GM19452 (cell line): ENCODE data around the gene TRIM17.

Source experiments
- ATAC-seq: cut with Tn5 transposase; IDR thresholded peaks from one replicate; pipeline ENCODE4 v1.9.1; 2021; ENCODE audit not compliant: unreplicated experiment

TRIM17 gene

DNA sequence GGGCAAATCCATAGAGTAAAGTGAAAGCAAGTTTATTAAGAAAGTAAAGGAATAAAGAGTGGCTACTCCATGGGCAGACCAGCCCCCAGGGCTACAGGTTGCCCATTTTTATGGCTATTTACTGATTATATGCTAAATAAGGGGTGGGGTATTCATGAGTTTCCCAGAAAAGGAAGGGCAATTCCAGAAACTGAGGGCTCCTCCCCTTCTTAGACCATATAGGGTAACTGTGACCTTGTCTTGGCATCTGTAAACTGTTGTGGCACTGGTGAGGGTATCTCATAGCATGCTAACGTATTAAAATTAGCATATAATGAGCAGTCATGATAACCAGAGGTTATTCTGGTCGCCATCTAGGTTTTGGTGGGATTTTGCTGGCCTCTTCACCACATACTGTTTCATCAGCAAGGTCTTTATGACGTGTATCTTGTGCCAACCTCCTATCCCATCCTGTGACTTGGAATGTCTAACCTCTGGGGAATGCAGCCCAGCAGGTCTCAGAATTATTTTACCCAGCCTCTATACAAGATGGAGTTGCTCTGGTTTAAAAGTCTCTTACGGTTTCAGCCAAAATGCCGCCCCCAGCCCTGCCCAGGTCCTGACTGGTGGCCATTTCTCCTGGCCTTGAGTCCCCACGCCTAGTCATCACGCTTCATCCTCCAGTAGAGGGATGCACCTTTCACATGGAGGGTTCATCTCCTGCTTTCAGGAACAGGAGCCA lies 982 bp upstream of the TRIM17 start:
- ATAC-seq: no peak

DNA sequence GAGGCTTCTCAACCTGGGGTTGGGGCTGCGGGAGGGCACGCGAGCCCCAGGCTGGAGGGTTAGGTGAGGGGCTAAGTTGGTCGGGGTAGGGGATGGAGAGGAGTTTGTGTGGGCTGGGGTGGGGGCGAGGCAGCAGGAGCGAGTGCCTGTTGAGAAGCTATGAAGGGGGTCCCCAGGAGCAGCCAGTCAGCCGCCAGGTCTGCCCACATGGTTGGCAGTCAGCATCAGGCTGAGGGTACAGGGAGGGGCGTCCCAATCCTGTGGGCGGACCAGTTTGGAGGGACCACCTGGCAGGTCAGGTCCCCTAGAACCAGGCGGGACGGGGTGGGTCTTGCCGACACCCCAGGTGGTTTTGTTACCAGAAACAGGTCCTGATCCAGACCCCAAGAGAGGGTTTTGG lies 400 bp upstream of the TRIM17 start:
- ATAC-seq: no peak

DNA sequence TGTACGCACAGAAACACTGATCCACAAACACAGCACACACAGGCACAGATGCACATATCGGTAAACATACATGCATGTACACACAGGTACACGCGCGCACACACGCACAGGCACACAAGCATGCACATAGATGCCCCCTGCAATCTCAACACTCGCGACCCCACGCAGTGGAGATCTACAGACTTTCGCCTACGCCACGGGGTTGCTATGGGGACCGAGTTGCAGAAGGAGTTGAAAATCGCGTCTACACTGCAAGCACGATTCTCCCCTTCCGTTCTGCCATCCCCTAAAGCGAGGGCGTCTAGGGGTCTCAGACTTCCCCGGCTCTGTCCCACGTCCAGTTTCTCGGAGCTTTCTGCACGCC lies 826 bp downstream of the TRIM17 start:
- no peak for ATAC-seq

DNA sequence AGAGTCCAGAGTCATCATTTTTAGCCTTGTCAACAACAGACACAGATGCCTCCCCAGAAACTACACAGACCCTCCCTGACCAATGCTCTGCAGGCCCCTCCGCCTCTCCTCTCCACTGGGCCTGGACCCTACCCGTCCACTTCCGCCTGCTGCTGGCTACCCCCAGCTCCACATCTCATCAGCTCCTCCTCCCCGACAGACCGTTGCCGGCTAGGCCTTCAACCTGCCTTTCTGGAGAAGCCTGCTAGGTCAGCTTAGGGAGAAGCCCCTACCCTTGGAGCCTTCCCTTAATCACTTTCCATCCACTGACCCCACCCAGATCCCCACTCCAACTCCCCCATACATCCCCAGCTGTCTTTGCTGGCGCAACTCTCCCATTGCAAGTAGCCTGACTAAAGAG lies 1.4 kb downstream of the TRIM17 start:
- ATAC-seq: no peak

DNA sequence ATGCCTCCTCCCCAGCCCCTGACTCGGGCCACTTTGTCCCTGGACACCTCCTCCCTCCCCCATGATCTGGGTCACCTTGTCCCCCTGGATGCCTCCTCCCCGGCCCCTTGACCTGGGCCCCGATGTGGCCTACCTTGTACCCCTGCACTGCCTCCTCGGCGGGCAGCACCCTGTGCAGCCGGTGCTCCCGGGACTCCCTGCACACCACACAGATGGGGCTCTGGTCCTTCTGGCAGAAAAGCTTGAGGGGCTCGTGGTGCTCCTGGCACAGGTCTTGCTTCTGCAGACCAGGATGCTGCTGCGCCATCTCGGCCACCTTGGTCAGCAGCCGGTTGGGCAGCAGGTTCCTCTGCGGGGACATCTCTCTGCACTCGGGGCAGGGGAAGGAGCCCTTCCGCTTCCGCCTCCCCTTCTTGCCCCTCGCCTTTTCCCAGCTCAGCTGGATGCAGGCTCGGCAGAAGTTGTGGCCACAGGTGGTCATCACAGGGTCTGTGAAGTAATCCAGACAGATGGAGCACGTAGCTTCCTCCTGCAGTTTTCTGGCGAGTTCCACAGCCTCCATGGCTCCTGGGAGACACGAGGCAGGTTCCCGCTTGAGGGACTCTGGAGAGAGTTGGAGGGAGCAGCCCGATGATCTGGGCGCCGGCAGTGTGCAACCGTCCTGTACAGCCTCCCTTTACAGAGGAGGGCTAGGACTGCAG lies 2.0 kb downstream of the TRIM17 start:
- no peak for ATAC-seq

DNA sequence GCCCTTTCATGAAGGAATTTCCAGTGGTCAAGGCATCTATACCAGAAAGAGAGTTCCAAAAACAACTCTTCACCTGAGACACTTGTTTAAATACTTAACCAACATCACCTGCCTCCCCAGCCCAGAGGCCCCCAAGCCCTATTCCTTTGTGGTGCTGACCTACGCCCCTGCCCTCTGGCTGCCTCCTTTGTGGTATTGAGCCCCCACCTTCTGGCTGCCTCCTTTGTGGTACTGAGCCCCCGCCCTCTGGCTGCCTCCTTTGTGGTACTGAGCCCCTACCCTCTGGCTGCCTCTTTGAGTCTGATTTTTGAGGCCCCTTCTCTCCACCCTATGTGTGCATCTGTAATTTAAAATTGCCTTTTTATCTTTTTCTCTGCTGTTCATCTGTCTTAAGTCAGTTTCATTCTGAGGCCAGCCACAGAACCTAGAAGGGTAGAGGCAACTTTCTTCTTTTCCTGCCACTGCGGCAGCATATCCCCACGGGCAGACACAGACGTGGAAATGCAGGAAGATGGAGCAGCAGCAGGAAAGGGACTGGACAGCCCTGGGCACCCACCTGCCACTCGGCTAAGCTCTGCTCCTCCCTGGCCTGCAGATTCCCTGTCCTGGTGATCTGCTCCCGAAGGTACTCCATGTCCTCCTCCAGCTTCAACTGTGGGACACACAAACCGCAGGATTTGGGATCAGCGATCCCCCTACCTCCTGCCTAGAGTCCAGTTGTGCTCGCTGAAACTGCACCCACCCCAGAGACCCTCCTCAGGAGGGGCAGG lies 3.2 kb downstream of the TRIM17 start:
- ATAC-seq: no peak

DNA sequence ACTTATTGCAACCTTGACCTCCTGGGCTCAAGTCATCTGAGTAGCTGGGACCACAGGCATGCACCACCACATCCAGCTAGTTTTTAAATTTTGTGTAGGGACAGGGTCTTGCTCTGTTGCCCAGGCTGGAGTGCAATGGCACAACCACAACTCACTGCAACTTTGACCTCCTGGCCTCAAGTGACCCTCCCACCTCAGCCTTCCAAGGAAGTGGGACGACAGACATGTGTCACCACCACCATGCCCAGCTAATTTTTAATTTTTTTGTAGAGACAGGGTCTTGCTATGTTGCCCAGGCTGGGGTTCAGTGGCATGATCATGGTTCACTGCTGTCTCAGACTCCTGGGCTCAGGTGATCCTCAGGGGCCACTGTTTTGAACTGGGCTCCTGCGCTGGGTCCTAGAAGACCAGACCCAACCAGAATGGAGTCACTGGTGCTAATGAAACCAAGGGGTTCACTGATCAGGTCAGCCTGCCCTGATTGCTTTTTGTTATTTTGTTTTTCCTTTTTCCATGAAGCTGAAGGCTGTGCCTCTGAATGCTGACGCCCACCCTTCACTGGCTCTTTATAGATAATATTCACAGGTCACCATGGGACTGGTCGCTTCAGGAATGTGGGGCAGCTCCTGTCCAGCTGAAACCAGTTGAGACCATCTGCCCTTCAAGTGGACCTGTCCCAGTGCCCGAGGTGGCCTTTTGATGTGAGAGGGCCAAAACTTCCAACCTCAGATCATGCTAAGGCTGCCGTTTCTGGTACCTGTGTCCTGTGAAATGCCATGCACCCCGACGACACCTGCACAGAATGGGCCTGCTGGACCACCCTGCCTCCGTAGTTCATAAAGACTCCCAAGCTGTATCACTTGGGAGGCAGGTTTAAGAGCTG lies 4.9 kb downstream of the TRIM17 start:
- ATAC-seq: no peak

DNA sequence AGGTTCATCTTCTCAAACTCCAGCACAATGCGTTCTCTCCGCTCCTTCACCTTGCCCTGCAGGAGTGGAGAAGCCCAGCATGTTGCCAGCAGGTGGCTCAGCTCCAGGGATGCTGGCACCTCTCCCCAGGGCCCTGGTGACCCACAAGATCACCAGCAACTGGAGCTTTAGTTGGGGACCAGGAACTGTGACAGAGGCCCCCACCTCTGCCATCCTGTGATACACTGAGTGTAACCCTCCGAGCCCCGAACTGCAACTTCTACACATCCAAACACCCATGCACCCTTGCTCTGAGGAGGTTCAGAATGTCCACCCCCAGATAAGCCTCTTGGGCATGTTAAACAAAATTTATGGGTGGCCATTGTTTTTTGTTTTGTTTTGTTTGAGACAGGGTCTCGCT lies 5.5 kb downstream of the TRIM17 start:
- ATAC-seq: no peak

DNA sequence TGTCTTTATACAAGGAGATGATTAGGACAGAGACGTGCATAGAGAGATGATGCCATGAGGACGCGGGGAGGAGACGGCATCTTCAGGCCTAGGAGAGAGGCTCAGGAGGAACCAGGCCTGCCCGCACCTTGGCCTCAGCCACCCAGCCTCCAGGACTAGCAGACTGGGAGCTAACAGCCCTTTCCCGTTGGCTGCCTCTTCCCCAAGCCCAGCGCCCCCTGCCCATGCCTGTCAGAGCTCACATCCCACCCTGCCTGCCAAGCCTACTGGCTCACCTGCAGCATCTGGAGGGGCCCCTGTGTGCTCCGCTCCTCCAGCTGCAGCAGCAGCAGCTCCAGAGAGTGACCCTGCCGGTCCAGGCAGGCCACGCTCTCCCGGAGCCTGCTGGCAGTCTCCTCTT lies 6.0 kb downstream of the TRIM17 start:
- no peak for ATAC-seq

DNA sequence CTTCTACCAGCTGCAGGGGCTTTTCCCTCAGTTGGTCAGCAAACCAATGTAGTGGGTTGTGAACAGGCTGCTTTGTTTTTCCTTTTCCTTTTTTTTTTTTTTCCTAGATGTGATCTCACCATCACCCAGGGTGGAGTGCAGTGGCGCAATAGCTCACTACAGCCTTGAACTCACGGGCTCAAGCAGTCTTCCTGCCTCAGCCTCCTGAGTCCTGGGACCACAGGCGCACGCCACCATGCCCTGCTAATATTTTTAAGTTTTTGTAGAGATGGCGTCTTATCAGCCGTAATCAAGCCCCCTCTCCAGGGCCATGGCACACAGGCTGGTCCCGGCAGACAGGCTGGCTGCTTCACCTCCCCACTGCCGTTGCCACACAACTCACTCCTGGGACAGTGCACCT lies 6.6 kb downstream of the TRIM17 start:
- ATAC-seq: no peak

DNA sequence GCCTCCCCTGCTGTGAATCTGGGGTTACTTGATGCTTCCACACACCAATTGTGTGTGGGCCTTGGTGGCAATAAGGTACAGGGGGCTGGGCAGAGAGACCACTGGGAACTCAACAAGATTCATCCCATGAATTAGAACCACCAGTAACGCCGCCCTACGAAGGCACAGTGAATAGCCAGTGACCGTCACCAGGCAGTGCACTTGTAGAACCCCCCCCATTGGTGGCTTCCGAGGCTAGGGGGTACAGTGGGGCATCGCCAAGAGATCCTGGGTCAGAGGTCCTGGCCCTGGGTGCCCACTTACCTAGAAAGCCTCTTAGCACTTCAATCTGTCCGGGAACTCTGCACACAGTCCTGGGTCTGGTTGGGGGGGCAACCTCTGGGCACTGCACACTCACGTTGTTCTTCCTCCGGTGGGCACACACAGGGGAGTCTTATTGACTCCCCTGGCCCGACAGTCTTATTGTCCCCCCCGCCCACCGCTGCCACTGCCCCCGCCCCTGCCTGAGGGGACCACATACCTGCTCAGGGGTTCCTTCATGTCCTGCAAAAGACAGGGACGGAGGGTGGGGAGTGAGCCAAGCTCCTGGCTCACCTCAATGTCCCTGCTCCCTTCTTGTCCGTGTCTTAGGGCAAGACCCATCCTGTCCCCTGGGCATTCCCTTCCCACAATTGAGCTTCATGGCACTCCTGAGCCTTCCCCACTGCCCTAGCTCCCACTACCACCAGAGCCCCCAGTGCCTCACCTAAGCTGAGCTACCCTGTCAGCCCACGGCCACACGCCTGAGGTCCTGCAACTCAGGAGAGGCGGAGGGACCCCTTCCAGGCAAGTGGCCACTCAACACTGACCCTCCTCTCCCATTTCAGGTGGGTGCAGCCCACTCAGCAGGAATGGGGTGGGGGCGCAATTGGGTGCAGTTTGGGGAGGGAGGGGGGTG lies 7.5 kb downstream of the TRIM17 start:
- no peak for ATAC-seq

DNA sequence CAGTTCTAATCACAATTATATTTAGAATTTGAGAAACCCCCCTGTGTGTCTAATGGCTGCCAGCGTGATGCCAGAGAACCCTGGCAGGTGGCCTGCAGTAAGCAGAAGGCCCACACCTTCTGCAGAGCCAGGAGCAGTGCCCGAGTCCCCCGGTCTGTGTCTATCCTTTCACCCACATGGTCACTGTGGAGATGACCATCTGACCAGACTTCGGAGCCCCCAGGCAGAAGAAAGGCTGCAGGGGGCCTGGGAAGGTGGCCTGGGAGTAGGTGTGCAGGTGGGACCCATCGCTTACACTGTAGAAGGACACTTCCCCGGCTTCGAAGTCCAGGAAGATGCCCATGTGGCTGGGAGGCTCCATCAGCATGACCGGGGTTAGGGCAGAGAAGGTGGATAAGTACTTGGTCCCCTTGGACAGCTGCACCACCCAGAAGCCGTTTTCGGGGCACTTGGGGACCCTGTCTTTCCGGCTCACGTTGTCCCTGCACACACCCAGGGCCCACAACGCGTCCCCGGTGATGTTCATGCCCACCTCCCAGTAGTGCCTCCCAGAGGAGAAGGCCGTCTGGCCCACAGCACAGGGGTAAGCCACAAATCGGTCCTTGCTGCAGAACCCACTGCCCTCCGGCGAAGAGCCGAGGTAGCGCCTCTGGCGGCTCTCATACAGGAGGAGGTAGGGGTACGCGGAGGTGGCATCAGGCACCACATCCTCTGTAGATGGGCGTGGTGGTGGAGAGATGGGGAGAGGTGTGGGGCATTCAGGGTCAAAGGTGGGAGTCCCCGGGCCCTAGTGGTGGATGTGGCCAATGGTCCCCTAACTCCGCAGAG lies 8.4 kb downstream of the TRIM17 start:
- no peak for ATAC-seq

DNA sequence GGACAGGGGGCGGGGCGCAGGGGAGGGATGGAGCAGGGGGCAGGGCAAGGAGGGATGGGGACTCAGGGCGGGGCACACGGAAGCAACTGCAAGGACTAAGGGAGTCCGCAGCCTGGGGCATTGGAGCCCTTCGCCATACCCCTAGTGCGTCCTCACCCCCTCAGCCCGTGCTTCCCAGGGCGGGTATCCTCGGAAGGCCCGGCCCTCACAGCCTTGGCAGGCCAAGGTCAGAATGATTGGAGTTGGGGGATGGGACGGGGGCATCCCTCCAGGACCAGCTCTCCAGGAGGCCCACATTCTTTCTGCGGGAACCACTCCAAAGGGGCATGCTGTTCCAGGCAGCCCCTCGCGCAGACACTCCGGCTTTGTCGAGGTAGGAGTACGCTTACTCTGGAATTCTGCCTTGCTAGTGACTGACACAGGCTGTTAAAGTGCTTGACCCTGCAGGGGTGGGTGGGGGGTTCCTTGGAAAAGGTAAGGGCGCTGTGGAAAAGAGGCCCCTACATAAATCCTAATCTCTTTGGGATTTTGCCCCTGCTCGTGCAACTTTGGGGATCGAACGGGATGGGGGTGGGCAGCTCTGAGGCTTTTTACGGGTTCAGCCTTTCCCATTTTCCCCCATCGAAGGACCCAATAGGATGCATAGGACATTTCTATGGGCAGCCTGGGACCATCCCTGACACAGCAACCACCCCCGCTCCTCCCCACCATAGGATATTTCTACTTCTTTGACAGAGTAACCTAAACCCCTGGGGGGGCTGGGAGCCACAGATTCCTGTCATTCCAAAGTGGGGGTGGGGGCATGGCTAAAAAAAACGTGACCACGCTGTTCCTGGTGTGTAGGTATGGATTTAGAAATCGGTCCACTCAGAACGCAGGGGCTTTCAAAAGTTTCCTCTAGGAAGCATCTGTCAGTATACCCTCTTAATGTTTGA lies 9.3 kb downstream of the TRIM17 start:
- ATAC-seq: no peak

DNA sequence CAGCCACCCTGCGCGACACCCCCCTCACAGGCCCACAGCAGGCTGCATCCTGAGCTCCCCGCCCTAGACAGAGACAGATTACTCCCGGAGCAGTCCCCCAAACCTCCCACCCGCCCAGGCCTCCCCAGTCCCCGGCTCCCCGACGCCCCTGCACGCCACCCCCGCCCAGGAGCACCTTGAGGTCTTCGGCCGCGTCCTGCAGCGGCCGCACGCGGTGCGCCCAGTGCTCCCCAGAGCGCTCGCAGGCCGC lies 10.8 kb downstream of the TRIM17 start:
- no peak for ATAC-seq

DNA sequence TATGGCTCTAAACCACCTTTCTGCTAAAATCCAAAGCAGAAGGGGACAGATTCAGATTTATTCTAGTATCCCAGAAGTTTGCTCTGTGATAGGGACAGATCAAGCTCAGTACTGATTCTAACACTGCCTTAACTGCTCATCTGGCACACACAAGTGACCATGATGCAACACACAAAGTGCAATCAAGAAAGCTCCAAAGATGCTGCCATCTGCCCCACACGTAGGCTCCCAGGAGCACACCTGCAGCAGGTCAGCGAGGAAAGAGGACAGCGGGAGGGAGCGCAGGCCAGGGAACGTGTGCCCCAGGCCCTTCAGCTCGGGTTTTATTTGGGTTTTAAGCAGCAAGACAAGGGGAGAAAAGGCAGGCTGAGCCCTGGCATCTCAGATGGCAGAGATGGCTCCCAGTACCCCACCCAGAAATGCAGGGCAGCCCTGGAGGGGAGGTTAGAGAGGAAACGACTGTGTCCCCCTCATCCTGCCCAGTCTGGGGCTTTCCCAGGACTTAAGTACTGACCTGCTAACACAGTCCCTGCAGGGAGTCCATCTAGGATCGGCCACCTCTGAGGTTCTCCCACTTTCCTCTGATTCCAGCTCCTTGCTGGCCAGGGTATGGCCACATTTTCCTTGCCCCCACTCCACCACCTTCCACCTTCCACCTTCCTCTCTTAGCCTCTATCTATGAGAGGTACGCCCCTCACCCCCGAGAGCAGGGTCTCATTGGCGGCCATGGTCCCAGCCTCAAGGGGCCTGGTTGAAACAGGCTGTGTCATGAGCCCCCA lies 11.3 kb downstream of the TRIM17 start:
- ATAC-seq: no peak

DNA sequence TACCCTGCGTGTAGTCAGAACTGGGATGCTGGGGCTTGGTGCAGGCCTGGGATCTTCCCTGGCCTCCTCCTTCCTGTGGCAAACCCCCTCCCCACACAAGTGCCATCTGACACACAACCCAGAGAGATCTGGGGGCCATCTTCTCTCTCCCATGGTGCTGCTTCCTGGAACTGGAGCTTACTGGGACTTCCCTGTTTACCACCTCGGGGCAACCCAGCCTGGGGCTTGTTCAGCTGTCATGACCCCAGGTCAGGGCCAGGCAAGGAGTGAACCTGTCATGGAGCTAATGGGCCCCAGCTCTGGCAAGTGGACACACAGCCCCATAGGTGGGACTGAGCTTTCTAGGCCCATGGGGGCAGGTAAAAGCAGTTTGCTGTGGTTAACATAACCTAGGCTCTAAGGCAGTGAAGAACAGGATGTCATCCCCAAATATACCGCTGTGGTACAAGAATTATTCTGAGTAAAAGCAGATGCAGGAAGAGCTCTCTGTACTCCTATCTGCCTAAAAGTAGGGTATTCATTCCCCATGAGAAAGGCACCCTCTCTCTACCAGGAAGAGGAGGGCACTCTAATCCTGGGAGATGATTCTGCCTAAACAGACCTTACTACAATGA lies 12.4 kb downstream of the TRIM17 start:
- ATAC-seq: no peak

DNA sequence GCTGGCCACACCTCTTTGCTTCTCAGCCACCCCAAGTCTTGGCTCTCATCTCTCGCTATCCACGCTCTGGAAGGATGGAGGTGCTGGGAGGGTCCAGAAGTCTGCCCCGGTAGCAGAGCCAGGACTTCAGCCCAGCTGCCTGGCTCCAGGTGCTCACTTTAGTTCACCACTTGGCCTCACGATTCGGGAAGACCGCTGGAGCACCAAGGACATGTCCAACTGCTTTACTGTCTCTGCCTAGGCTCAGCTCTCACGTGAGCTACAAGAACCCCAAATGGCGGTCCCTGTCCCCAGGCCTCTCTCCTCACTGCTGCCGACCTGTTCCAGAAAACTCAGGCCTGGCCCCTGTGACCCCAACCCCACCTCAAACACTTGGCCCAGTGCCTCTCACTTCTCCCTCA lies 13.4 kb downstream of the TRIM17 start:
- no peak for ATAC-seq
